HCT116 (cell line): ENCODE results near the gene SBF1.

Source experiments
- EGR1 ChIP-seq: IDR thresholded peaks from 2 replicates; pipeline ENCODE4 v1.6.1; 2012; ENCODE audit warnings: low read depth
- POLR2A ChIP-seq: IDR thresholded peaks from 2 replicates; pipeline ENCODE4 v1.7.0; 2011; ENCODE audit warnings: borderline replicate concordance; ENCODE audit not compliant: insufficient read depth, insufficient read length; ENCODE audit errors: extremely low read depth
- POLR2AphosphoS5 ChIP-seq: IDR thresholded peaks from 2 replicates; pipeline ENCODE4 v1.6.1; 2011; ENCODE audit warnings: mild to moderate bottlenecking, low read depth, low read length, moderate library complexity
- YY1 ChIP-seq: IDR thresholded peaks from 2 replicates; pipeline ENCODE4 v1.6.1; 2011; ENCODE audit warnings: low read length, low read depth, moderate library complexity, mild to moderate bottlenecking; ENCODE audit not compliant: insufficient replicate concordance; ENCODE audit errors: extremely low read depth
- TF ChIP-seq, protein P1 (sequence below), 3 experiments: fragments of 200-600 bp in 1 of 3; sonication (generic) in 1 of 3; IDR thresholded peaks in 2 of 3; conservative IDR thresholded peaks in 1 of 3; 2 replicates each; pipeline ENCODE4 v1.5.1; 2012 to 2017; ENCODE audit warnings: low read depth in 2 of 3, low read length in 2 of 3, antibody characterized with exemption in 1 of 3, borderline replicate concordance in 1 of 3, control low read depth in 1 of 3, mild to moderate bottlenecking in 1 of 3, mixed read lengths in 1 of 3, mixed run types in 1 of 3, moderate library complexity in 1 of 3; ENCODE audit not compliant: insufficient read depth in 1 of 3
- TF ChIP-seq, protein P2 (sequence below): IDR thresholded peaks from 2 replicates; pipeline ENCODE4 v1.6.1; 2012

DNA sequence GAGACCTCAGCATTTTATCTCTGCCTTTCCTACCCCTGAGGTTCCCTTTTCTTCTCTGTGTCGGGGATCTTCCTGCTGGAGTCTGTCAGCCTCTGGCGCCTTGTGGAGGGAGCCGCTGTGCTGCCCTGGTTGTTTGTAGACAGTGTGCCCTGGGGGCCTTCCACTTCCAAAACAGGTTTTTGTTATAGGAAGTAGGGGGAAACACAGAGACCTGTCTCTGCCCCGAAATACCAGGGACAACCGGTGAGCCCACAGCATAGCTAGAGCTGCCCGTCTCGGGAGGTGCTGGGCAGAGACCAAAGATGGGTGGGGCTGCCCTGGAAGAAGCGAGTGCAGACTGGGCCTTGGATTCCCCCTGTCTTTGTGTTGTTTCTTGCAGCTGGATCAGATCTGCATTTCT is 41.2 kb upstream of the SBF1 start:
- no peak for TF ChIP-seq POLR2A
- TF ChIP-seq, protein P1, sequence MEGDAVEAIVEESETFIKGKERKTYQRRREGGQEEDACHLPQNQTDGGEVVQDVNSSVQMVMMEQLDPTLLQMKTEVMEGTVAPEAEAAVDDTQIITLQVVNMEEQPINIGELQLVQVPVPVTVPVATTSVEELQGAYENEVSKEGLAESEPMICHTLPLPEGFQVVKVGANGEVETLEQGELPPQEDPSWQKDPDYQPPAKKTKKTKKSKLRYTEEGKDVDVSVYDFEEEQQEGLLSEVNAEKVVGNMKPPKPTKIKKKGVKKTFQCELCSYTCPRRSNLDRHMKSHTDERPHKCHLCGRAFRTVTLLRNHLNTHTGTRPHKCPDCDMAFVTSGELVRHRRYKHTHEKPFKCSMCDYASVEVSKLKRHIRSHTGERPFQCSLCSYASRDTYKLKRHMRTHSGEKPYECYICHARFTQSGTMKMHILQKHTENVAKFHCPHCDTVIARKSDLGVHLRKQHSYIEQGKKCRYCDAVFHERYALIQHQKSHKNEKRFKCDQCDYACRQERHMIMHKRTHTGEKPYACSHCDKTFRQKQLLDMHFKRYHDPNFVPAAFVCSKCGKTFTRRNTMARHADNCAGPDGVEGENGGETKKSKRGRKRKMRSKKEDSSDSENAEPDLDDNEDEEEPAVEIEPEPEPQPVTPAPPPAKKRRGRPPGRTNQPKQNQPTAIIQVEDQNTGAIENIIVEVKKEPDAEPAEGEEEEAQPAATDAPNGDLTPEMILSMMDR (IDR thresholded peaks at IDR 0.05 in 2 of 3, conservative IDR thresholded peaks at IDR 0.05 in 1 of 3; ENCODE audit: borderline replicate concordance in 1 of 3, insufficient read depth in 1 of 3, low read depth in 2 of 3, low read length in 2 of 3): no peak
- TF ChIP-seq EGR1: no peak
- TF ChIP-seq YY1: no peak
- TF ChIP-seq POLR2AphosphoS5: no peak
- TF ChIP-seq, protein P2, sequence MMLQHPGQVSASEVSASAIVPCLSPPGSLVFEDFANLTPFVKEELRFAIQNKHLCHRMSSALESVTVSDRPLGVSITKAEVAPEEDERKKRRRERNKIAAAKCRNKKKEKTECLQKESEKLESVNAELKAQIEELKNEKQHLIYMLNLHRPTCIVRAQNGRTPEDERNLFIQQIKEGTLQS: no peak
